NT2/D1 (cell line): Measurements from ENCODE around the gene GRIPAP1.

Source experiments
- DNase-seq: peaks from one replicate; pipeline ENCODE4 v3.0.0-alpha.2; 2011; ENCODE audit warnings: low read depth, low spot score
- H3K27me3 ChIP-seq: 2 replicates; pipeline ENCODE4 v1.6.0; 2011; ENCODE audit warnings: mild to moderate bottlenecking; ENCODE audit not compliant: insufficient read length, insufficient read depth
- H3K36me3 ChIP-seq: 2 replicates; pipeline ENCODE4 v1.6.1; 2011; ENCODE audit warnings: mild to moderate bottlenecking, low read length, mixed read lengths; ENCODE audit not compliant: insufficient read depth, insufficient read length
- H3K4me1 ChIP-seq: 2 replicates; pipeline ENCODE4 v1.5.1; 2011; ENCODE audit not compliant: insufficient read depth, insufficient read length
- H3K4me3 ChIP-seq: 2 replicates; pipeline ENCODE4 v1.5.1; 2011; ENCODE audit warnings: low read depth; ENCODE audit not compliant: insufficient read length
- H3K9ac ChIP-seq: 2 replicates; pipeline ENCODE4 v1.6.0; 2011; ENCODE audit warnings: low read depth; ENCODE audit not compliant: insufficient read length
- H3K9me3 ChIP-seq: 2 replicates; pipeline ENCODE4 v1.5.1; 2011; ENCODE audit warnings: mild to moderate bottlenecking, low read length; ENCODE audit not compliant: insufficient read depth
- SUZ12 ChIP-seq: IDR thresholded peaks from 2 replicates; pipeline ENCODE4 v1.6.1; 2011; ENCODE audit not compliant: insufficient read length, insufficient read depth; ENCODE audit errors: extremely low read depth
- YY1 ChIP-seq: IDR thresholded peaks from 2 replicates; pipeline ENCODE4 v1.6.1; 2011; ENCODE audit not compliant: insufficient read length, insufficient read depth
- ZNF274 ChIP-seq: IDR thresholded peaks from 2 replicates; pipeline ENCODE4 v1.6.1; 2011; ENCODE audit warnings: mild to moderate bottlenecking, low read depth, low read length

The GRIPAP1 gene

DNA sequence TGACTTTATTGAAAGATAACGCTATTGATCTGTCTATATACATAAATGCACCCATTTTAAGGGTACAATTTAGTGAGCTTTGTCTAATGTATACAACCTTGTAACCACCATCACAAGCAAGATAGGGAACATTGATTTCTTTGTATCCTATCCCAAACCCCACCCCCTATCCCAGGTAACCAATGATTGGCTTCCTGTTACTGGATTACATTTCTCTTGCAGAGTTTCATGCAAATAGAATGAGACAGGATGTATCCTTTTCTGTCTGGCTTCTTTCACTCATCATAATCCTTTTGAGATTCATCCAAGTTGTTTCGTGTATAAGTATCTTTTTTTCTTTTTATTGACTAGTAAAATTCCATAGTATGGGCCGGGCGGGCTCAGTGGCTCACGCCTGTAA is 1.6 kb upstream of the GRIPAP1 start:
- TF ChIP-seq SUZ12: no peak
- no peak for TF ChIP-seq YY1
- TF ChIP-seq ZNF274: no peak
- no peaks in the 10 kb centered on the region for H3K27me3 ChIP-seq
- no peak overlapping the region for H3K4me3 ChIP-seq
- no peaks in the 10 kb centered on the region for H3K4me1 ChIP-seq
- H3K36me3 ChIP-seq: peaks cover 17% of the 10 kb centered on the region
- H3K9ac ChIP-seq: no peak overlapping the region
- no peak for DNase-seq
- H3K9me3 ChIP-seq: no peaks in the 10 kb centered on the region

GRCh38 chrX:49001521-49002090 is 458 bp downstream of the GRIPAP1 start:
- peak overlapping the region; percentile 93 for H3K4me3 ChIP-seq
- H3K9me3 ChIP-seq: no peaks in the 10 kb centered on the region
- H3K9ac ChIP-seq: peak overlapping the region; percentile 91
- DNase-seq: peak; percentile 46
- H3K27me3 ChIP-seq: no peaks in the 10 kb centered on the region
- H3K4me1 ChIP-seq: no peaks in the 10 kb centered on the region
- no peak for TF ChIP-seq SUZ12
- TF ChIP-seq ZNF274: no peak
- TF ChIP-seq YY1: no peak
- peaks cover 38% of the 10 kb centered on the region for H3K36me3 ChIP-seq

DNA sequence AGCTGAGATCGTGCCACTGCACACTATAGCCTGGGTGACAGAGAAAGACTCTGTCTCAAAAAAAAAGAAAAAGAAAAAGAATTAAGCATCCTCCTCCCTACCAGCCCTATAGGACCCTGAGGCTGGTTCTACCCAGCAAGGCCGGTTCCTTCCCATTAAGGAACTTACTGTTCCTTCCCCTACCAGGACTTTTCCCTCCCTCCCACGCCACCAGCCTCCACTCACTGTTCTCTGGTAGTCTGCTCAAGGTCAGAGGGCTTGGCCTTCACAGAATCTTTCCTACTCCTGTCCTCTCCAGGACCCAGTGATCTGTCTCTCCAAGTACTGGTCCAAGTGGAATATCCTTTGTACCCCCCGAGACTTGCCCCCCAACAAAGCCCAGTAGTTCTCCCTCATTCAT is 1.4 kb downstream of the GRIPAP1 start:
- Histone ChIP-seq H3K27me3 (no peaks in the 10 kb centered on the region), H3K36me3 (peaks cover 38% of the 10 kb centered on the region), H3K9me3 (no peaks in the 10 kb centered on the region), H3K4me1 (no peaks in the 10 kb centered on the region), H3K4me3 (peak overlapping the region; percentile 93), H3K9ac (no peak overlapping the region)
- TF ChIP-seq SUZ12: no peak
- DNase-seq: no peak

DNA sequence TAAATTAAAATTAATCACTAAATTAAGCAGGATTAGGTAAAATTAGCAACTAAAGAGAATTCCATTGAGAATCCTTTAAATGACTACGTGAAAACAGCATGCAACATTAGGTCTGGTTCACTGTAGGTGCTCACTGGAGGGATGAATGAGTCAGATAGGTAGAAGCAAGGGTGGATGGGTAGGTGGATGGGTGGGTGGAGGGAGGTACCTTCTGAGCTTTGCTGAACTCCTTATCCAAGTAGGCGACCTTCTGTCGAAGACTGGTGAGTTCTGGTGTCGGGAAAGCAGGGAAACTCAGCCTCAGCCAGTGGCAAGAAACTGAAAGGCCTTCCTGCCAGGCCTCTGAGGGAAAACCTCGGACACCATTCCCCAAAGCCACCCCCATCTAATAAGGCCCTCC is 3.0 kb downstream of the GRIPAP1 start:
- Histone ChIP-seq H3K4me1 (no peaks in the 10 kb centered on the region), H3K9me3 (no peaks in the 10 kb centered on the region), H3K4me3 (no peak overlapping the region), H3K36me3 (peaks cover 49% of the 10 kb centered on the region), H3K9ac (no peak overlapping the region), H3K27me3 (no peaks in the 10 kb centered on the region)
- no peak for DNase-seq
- TF ChIP-seq ZNF274: no peak
- TF ChIP-seq SUZ12: no peak
- no peak for TF ChIP-seq YY1

DNA sequence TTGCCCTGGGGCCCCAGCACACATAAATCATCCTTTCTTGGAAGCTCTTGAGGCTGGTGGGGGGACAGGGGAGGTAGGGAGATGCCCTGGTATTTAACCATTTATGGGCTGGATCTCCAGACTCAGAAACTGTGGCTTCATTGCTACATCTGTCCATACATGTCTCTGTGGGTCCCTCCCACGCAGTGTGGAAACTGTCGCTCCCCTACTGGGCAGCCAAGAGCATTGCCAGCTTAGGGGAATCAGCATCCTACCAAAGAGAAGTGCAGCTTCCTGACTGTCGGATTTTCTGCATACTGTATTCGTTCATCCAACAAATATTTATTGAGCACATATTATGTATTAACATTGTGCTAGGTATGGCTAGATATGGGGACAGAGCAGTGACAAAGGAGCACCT is 3.7 kb downstream of the GRIPAP1 start:
- TF ChIP-seq YY1 (no peak), SUZ12 (no peak), ZNF274 (no peak)
- Histone ChIP-seq H3K27me3 (no peaks in the 10 kb centered on the region), H3K4me3 (no peak overlapping the region), H3K9ac (no peak overlapping the region), H3K4me1 (no peaks in the 10 kb centered on the region), H3K36me3 (peaks cover 55% of the 10 kb centered on the region), H3K9me3 (no peaks in the 10 kb centered on the region)
- DNase-seq: no peak

GRCh38 chrX:48997865-48998264 is 4.2 kb downstream of the GRIPAP1 start:
- no peak for TF ChIP-seq SUZ12
- TF ChIP-seq YY1: no peak
- TF ChIP-seq ZNF274: no peak
- no peak overlapping the region for H3K4me3 ChIP-seq
- H3K9ac ChIP-seq: no peak overlapping the region
- no peaks in the 10 kb centered on the region for H3K4me1 ChIP-seq
- DNase-seq: no peak
- no peaks in the 10 kb centered on the region for H3K9me3 ChIP-seq
- H3K36me3 ChIP-seq: peaks cover 60% of the 10 kb centered on the region
- no peaks in the 10 kb centered on the region for H3K27me3 ChIP-seq

DNA sequence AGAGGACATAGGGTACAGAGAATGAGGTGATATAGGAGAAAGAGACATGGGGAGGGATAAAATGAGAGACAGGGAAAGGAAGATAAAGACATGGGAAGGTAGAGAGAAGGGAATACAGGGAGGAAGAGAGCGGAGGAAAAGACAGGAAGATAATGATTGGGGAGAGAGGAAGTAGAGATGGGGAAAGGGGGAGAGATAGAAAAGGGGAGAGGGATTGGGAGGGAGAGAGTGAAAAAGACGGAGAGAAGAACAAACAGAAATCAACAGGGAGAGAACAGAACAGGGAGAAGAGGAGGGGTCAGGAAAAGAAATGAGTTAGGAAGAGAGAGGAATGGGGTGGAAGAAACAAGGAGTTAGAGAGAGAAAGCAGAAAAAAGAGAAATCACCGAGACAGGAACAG is 4.6 kb downstream of the GRIPAP1 start:
- no peak overlapping the region for H3K4me3 ChIP-seq
- H3K27me3 ChIP-seq: no peaks in the 10 kb centered on the region
- no peaks in the 10 kb centered on the region for H3K4me1 ChIP-seq
- no peak overlapping the region for H3K9ac ChIP-seq
- peaks cover 62% of the 10 kb centered on the region for H3K36me3 ChIP-seq
- no peak for TF ChIP-seq YY1
- no peak for TF ChIP-seq SUZ12
- no peak for TF ChIP-seq ZNF274
- no peak for DNase-seq
- H3K9me3 ChIP-seq: no peaks in the 10 kb centered on the region
